ENCODE results near the gene BABAM2. TPM values are rescaled to one million over a fixed set of nuclear protein-coding genes. Genes with fewer than 3 reads are reported as not detected.
"Not testable (repeated sequence)": the region's sequence is repeated elsewhere in the genome, so short reads cannot be mapped to it uniquely, and the experiment has no call there.

The BABAM2 gene
- total RNA-seq, 2 experiments from 2014 or later: 19.7 to 33.2 TPM

- no peak overlapping the region for H3K4me2 ChIP-seq (ENCODE audit: low read length)
- H3K4me3 ChIP-seq (ENCODE audit: low read depth, low read length, poor library complexity, severe bottlenecking): no peak overlapping the region
- ChIA-PET CTCF (ENCODE audit: unreplicated experiment) (no interaction called here), POLR2A (no interaction called here)
- no peaks in the 10 kb centered on the region for H3K4me1 ChIP-seq (ENCODE audit: insufficient read depth, low read length, poor library complexity, severe bottlenecking)
- H3K36me3 ChIP-seq (ENCODE audit: insufficient read depth, low read length): no peaks in the 10 kb centered on the region
- intact Hi-C loops (cut with micrococcal nuclease; ENCODE audit: unreplicated experiment): no loop called here
- no peaks in the 10 kb centered on the region for H3K9me2 ChIP-seq (ENCODE audit: insufficient read depth, low read length)
- no peaks in the 10 kb centered on the region for H3K79me2 ChIP-seq (ENCODE audit: insufficient read depth, low read depth, low read length)
- no peak overlapping the region for H3K27ac ChIP-seq (ENCODE audit: low read depth, low read length, poor library complexity, severe bottlenecking)
- H4K20me1 ChIP-seq (ENCODE audit: insufficient read depth, low read length): no peaks in the 10 kb centered on the region
- no peak for TF ChIP-seq EZH2phosphoT487 (IDR thresholded peaks at IDR 0.05; ENCODE audit: borderline replicate concordance, low read depth, low read length)
- no peak for TF ChIP-seq CTCF (conservative IDR thresholded peaks at IDR 0.05; ENCODE audit: low read length)
- no peak overlapping the region for H2AFZ ChIP-seq (ENCODE audit: low read length)
- DNase-seq (ENCODE audit: low spot score): no peak
- BruUV-seq (replicated peaks): no TSS peak
- no peaks in the 10 kb centered on the region for H3K9me3 ChIP-seq (ENCODE audit: low read length)
Measured at GRCh38 chr2:28021898-28022297, 131.4 kb downstream of the BABAM2 start.

GRCh38 chr2:28025123-28025522 lies 134.6 kb downstream of the BABAM2 start:
- Histone ChIP-seq H4K20me1 (ENCODE audit: insufficient read depth, low read length) (no peaks in the 10 kb centered on the region), H3K4me2 (ENCODE audit: low read length) (no peak overlapping the region), H3K9me3 (ENCODE audit: low read length) (no peaks in the 10 kb centered on the region), H3K4me3 (ENCODE audit: low read depth, low read length, poor library complexity, severe bottlenecking) (no peak overlapping the region), H2AFZ (ENCODE audit: low read length) (no peak overlapping the region), H3K79me2 (ENCODE audit: insufficient read depth, low read depth, low read length) (no peaks in the 10 kb centered on the region), H3K27ac (ENCODE audit: low read depth, low read length, poor library complexity, severe bottlenecking) (no peak overlapping the region), H3K36me3 (ENCODE audit: insufficient read depth, low read length) (no peaks in the 10 kb centered on the region), H3K4me1 (ENCODE audit: insufficient read depth, low read length, poor library complexity, severe bottlenecking) (no peaks in the 10 kb centered on the region), H3K9me2 (ENCODE audit: insufficient read depth, low read length) (no peaks in the 10 kb centered on the region)
- ChIA-PET POLR2A (no interaction called here), CTCF (ENCODE audit: unreplicated experiment) (no interaction called here)
- intact Hi-C loops (cut with micrococcal nuclease; ENCODE audit: unreplicated experiment): no loop called here
- DNase-seq (ENCODE audit: low spot score): no peak
- TF ChIP-seq CTCF (conservative IDR thresholded peaks at IDR 0.05; ENCODE audit: low read length) (no peak), EZH2phosphoT487 (IDR thresholded peaks at IDR 0.05; ENCODE audit: borderline replicate concordance, low read depth, low read length) (no peak)
- BruUV-seq (replicated peaks): no TSS peak

GRCh38 chr2:28026230-28026629 lies 135.7 kb downstream of the BABAM2 start:
- H2AFZ ChIP-seq (ENCODE audit: low read length); H3K9me2 ChIP-seq (ENCODE audit: insufficient read depth, low read length); H4K20me1 ChIP-seq (ENCODE audit: insufficient read depth, low read length); H3K27ac ChIP-seq (ENCODE audit: low read depth, low read length, poor library complexity, severe bottlenecking); H3K4me2 ChIP-seq (ENCODE audit: low read length); DNase-seq (ENCODE audit: low spot score); POLR2A ChIA-PET; H3K79me2 ChIP-seq (ENCODE audit: insufficient read depth, low read depth, low read length); H3K36me3 ChIP-seq (ENCODE audit: insufficient read depth, low read length); intact Hi-C loops (cut with micrococcal nuclease; ENCODE audit: unreplicated experiment); H3K4me3 ChIP-seq (ENCODE audit: low read depth, low read length, poor library complexity, severe bottlenecking); BruUV-seq (replicated peaks); CTCF ChIA-PET (ENCODE audit: unreplicated experiment); H3K9me3 ChIP-seq (ENCODE audit: low read length); H3K4me1 ChIP-seq (ENCODE audit: insufficient read depth, low read length, poor library complexity, severe bottlenecking): not testable (repeated sequence)
